Measurements from ENCODE around the gene GOLT1A.

GOLT1A gene

GRCh38 chr1:204219971-204220616 lies 6.3 kb upstream of the GOLT1A start:
- no peak for DNase-seq (ENCODE audit: low read depth, low spot score)

- DNase-seq (ENCODE audit: low read depth, low spot score) = no peak
Observed at GRCh38 chr1:204218552-204218951, 4.8 kb upstream of the GOLT1A start.

GRCh38 chr1:204217648-204218000 lies 3.8 kb upstream of the GOLT1A start:
- DNase-seq (ENCODE audit: low read depth, low spot score) = no peak

GRCh38 chr1:204216880-204217647 lies 3.3 kb upstream of the GOLT1A start:
- no peak for DNase-seq (ENCODE audit: low read depth, low spot score)

GRCh38 chr1:204216236-204216635 lies 2.4 kb upstream of the GOLT1A start:
- DNase-seq (ENCODE audit: low read depth, low spot score) = no peak

GRCh38 chr1:204212715-204213114 lies 1.1 kb downstream of the GOLT1A start:
- DNase-seq (ENCODE audit: low read depth, low spot score) = no peak

- no peak for DNase-seq (ENCODE audit: low read depth, low spot score)
Observed at GRCh38 chr1:204211046-204211445, 2.7 kb downstream of the GOLT1A start.

GRCh38 chr1:204207136-204207616 lies 6.6 kb downstream of the GOLT1A start:
- no peak for DNase-seq (ENCODE audit: low read depth, low spot score)

GRCh38 chr1:204206121-204206520 lies 7.7 kb downstream of the GOLT1A start:
- no peak for DNase-seq (ENCODE audit: low read depth, low spot score)

- no peak for DNase-seq (ENCODE audit: low read depth, low spot score)
Observed at GRCh38 chr1:204205486-204205885, 8.3 kb downstream of the GOLT1A start.

GRCh38 chr1:204204944-204205343 lies 8.8 kb downstream of the GOLT1A start:
- no peak for DNase-seq (ENCODE audit: low read depth, low spot score)

- no peak for DNase-seq (ENCODE audit: low read depth, low spot score)
Observed at GRCh38 chr1:204203206-204203767, 10.5 kb downstream of the GOLT1A start.

GRCh38 chr1:204202481-204202880 lies 11.3 kb downstream of the GOLT1A start:
- no peak for DNase-seq (ENCODE audit: low read depth, low spot score)

GRCh38 chr1:204201348-204202040 lies 12.3 kb downstream of the GOLT1A start:
- no peak for DNase-seq (ENCODE audit: low read depth, low spot score)

GRCh38 chr1:204199579-204199978 lies 14.2 kb downstream of the GOLT1A start:
- DNase-seq (ENCODE audit: low read depth, low spot score) = no peak

- no peak for DNase-seq (ENCODE audit: low read depth, low spot score)
Observed at GRCh38 chr1:204198348-204199340, 15.1 kb downstream of the GOLT1A start.

- no peak for DNase-seq (ENCODE audit: low read depth, low spot score)
Observed at GRCh38 chr1:204197068-204197467, 16.7 kb downstream of the GOLT1A start.

GRCh38 chr1:204196068-204196795 lies 17.6 kb downstream of the GOLT1A start, which contains the start of gene KISS1:
Gene KISS1, minus strand, starts transcription at chr1:204196491. Its CDS starts 3,615 bp downstream, at chr1:204192876.
- no peak for DNase-seq (ENCODE audit: low read depth, low spot score)

GRCh38 chr1:204194771-204195170 lies 19.0 kb downstream of the GOLT1A start:
- DNase-seq (ENCODE audit: low read depth, low spot score) = no peak

- DNase-seq (ENCODE audit: low read depth, low spot score) = no peak
Observed at GRCh38 chr1:204194080-204194479, 19.7 kb downstream of the GOLT1A start.

All from iPS DF 19.7 (cell line).